OCI-LY3 (cell line): ENCODE results near the gene PIGL.

ENCODE experiments used
- EZH2phosphoT487 ChIP-seq: fragments of 200-600 bp; shearing (Covaris generic); IDR thresholded peaks from 2 replicates; pipeline ENCODE4 v1.6.1; 2018; ENCODE audit warnings: antibody characterized with exemption, mixed run types, low read depth
- TF ChIP-seq, protein P1 (sequence below): fragments of 200-600, 300-600 bp; sonication (generic); IDR thresholded peaks from 2 replicates; pipeline ENCODE4 v1.5.1; 2014; ENCODE audit warnings: antibody characterized with exemption, low read length, low read depth

- TF ChIP-seq, protein P1, sequence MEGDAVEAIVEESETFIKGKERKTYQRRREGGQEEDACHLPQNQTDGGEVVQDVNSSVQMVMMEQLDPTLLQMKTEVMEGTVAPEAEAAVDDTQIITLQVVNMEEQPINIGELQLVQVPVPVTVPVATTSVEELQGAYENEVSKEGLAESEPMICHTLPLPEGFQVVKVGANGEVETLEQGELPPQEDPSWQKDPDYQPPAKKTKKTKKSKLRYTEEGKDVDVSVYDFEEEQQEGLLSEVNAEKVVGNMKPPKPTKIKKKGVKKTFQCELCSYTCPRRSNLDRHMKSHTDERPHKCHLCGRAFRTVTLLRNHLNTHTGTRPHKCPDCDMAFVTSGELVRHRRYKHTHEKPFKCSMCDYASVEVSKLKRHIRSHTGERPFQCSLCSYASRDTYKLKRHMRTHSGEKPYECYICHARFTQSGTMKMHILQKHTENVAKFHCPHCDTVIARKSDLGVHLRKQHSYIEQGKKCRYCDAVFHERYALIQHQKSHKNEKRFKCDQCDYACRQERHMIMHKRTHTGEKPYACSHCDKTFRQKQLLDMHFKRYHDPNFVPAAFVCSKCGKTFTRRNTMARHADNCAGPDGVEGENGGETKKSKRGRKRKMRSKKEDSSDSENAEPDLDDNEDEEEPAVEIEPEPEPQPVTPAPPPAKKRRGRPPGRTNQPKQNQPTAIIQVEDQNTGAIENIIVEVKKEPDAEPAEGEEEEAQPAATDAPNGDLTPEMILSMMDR, result no peak
- no peak for TF ChIP-seq EZH2phosphoT487
These were observed 55.3 kb downstream of the PIGL start for GRCh38 chr17:16272111-16272840.
